ENCODE data around the gene CYBC1.

- TF ChIP-seq POLR2A (IDR thresholded peaks at IDR 0.05) = peak; percentile 84 to 92
- no peak for TF ChIP-seq CTCF (IDR thresholded peaks at IDR 0.05)
Observed at GRCh38 chr17:82450357-82451106, at the start of gene CYBC1.
